Activated naive CD8-positive, alpha-beta T cell (primary cell): Measurements from ENCODE around the gene TMEM250.
A peak's percentile ranks its signal among the peaks of the same experiment; 100 is the strongest.

Experiments used
- H3K27ac Mint-ChIP-seq: one replicate; pipeline ENCODE4 v1.8.0; 2021; ENCODE audit warnings: mixed read lengths
- H3K27me3 Mint-ChIP-seq: one replicate; pipeline ENCODE4 v1.8.0; 2021; ENCODE audit warnings: mixed read lengths
- H3K36me3 Mint-ChIP-seq: one replicate; pipeline ENCODE4 v1.8.0; 2021; ENCODE audit warnings: mixed read lengths
- H3K4me1 Mint-ChIP-seq: one replicate; pipeline ENCODE4 v1.8.0; 2021; ENCODE audit warnings: low read depth, mixed read lengths
- H3K4me3 Mint-ChIP-seq: one replicate; pipeline ENCODE4 v1.8.0; 2021; ENCODE audit warnings: mild to moderate bottlenecking, mixed read lengths
- H3K9me3 Mint-ChIP-seq: one replicate; pipeline ENCODE4 v1.8.0; 2021; ENCODE audit warnings: low read depth, mixed read lengths

The TMEM250 gene

DNA sequence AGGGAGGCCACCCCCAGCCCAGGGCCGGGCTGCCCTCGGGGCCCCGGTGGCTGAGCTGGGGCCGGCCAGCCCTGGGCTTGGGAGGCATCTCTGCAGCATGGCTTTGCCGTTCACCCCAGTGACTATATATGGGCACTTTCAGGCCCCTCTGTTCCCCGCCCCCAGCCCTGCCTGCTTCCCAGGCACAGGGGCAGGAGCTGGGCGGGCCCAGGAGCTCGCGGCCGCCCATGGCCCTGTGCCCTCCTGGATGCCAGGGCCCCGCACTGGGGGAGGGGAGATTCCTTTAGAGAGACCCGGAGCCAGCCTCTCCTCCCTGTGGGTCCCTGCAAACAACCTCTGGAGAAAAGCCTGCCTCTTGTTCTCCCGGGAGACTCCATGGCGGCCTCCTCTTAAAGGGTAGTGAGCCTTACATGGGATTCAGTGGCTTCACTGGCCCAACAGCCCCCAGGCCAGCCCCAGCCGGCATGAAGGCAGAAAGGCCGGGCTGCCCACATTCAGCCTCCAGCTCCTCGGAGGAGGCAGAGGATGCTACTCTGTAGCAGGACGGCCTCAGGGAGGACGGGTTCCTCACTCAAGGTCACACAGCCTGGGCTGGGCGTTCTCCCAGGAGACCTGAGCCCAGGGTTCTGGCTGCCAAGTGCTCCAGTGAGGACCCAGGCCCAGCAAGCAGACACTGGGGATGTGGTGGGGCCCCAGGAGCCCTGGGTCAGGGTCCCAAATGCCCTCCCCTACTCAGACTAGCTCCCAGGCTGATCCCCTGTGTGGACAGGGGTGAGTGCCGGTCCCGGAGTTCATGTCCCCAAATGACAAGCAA, 27.7 kb downstream of the TMEM250 start:
- Mint-ChIP-seq H3K27ac (no peak overlapping the region), H3K36me3 (no peaks in the 10 kb centered on the region), H3K9me3 (no peaks in the 10 kb centered on the region), H3K4me3 (no peak overlapping the region), H3K4me1 (peaks cover 9% of the 10 kb centered on the region), H3K27me3 (no peaks in the 10 kb centered on the region)

GRCh38 chr9:136090056-136090735, 28.5 kb downstream of the TMEM250 start:
- Mint-ChIP-seq H3K9me3 (no peaks in the 10 kb centered on the region), H3K27me3 (no peaks in the 10 kb centered on the region), H3K36me3 (no peaks in the 10 kb centered on the region), H3K4me3 (no peak overlapping the region), H3K4me1 (peaks cover 9% of the 10 kb centered on the region), H3K27ac (no peak overlapping the region)

GRCh38 chr9:136089697-136090045, 29.0 kb downstream of the TMEM250 start:
- Mint-ChIP-seq H3K9me3 (no peaks in the 10 kb centered on the region), H3K4me1 (peaks cover 10% of the 10 kb centered on the region), H3K4me3 (no peak overlapping the region), H3K36me3 (no peaks in the 10 kb centered on the region), H3K27me3 (no peaks in the 10 kb centered on the region), H3K27ac (no peak overlapping the region)

DNA sequence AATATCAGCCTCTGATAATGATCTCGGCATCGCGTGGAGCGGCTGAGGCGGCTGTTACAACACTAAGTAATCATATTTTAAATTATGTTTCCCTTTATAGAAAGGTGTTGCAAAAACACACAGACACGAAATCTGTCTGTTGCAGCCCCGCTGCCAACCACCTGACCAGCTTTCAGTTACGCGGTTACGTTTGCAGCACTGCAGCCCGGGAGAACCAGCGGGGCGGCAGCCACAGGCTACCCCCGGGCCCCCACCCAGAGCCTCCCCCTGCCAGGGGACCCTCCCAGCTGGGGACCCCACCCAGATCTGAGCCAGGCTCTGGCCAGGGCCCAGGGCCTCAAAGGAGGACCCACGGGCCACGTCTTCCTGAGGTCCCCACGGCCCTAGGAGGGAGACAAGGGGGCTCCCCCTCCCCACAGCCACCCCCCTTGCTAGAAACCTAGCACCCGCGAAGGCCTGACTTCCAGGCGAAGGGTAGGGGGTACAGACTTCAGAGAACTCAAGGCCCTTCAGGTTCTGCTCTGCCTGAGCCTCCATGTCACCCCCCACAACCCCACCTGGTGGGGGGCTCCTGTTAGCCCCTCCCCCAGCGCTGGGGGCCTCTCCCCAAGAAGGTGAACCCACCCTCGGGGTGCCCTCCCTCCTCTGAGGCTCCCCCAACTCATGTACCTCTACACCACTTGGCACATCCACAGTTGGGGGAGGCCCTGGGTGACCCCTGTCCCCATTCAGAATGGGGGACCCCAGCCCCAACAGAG, 29.6 kb downstream of the TMEM250 start:
- no peak overlapping the region for H3K4me3 Mint-ChIP-seq
- no peaks in the 10 kb centered on the region for H3K36me3 Mint-ChIP-seq
- peaks cover 11% of the 10 kb centered on the region for H3K4me1 Mint-ChIP-seq

GRCh38 chr9:136088481-136088938, 30.2 kb downstream of the TMEM250 start:
- no peaks in the 10 kb centered on the region for H3K27me3 Mint-ChIP-seq
- no peak overlapping the region for H3K4me3 Mint-ChIP-seq
- H3K36me3 Mint-ChIP-seq: no peaks in the 10 kb centered on the region
- no peaks in the 10 kb centered on the region for H3K9me3 Mint-ChIP-seq
- peaks cover 11% of the 10 kb centered on the region for H3K4me1 Mint-ChIP-seq
- H3K27ac Mint-ChIP-seq: no peak overlapping the region

More for the DNA sequence above, 29.6 kb downstream of the TMEM250 start:
- H3K27me3 Mint-ChIP-seq: no peaks in the 10 kb centered on the region
- H3K27ac Mint-ChIP-seq: no peak overlapping the region
- no peaks in the 10 kb centered on the region for H3K9me3 Mint-ChIP-seq

- no peak overlapping the region for H3K27ac Mint-ChIP-seq
- no peaks in the 10 kb centered on the region for H3K27me3 Mint-ChIP-seq
- H3K9me3 Mint-ChIP-seq: no peaks in the 10 kb centered on the region
- no peak overlapping the region for H3K4me3 Mint-ChIP-seq
- H3K36me3 Mint-ChIP-seq: no peaks in the 10 kb centered on the region
- H3K4me1 Mint-ChIP-seq: peaks cover 9% of the 10 kb centered on the region
These were observed 30.8 kb downstream of the TMEM250 start for GRCh38 chr9:136087741-136088480.

DNA sequence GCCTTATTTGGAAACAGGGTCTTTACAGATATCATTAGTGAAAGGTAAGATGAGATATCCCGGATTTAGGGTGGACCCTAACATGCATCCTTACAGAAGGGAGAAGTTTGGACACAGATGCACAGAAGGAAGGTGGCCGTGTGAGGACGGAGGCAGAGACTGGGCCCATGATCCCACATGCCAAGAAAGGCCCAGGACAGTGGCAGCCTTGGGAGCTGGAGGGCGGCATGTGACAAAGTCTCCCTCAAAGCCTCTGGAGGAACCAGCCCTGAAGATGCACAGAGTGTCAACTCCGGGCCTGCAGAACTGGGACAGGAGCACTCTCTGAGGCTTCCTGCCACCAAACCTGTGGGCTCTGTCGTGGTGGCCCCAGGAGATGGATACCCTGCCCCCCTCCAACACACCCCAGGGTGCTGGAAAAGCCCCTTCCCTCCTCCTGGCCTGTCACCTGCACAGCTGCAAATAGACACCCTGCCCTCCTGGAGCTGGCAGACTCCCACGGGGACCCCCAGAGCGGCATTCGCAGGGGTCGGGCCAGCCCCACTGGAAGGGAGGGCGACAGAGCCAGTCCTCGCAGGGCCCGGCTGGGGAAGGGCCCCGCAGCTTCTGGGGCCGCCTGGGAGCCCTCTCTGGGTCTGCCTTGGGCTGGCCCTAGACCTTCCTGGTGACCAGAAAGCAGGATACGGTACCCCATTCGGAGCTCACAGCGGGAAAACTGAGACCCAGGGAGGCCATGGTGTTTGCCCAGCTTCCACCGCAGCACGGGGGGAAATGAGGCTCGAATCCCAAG, 31.5 kb downstream of the TMEM250 start:
- Mint-ChIP-seq H3K27me3 (no peaks in the 10 kb centered on the region), H3K36me3 (no peaks in the 10 kb centered on the region), H3K9me3 (no peaks in the 10 kb centered on the region), H3K4me3 (no peak overlapping the region), H3K4me1 (peaks cover 10% of the 10 kb centered on the region), H3K27ac (no peak overlapping the region)

DNA sequence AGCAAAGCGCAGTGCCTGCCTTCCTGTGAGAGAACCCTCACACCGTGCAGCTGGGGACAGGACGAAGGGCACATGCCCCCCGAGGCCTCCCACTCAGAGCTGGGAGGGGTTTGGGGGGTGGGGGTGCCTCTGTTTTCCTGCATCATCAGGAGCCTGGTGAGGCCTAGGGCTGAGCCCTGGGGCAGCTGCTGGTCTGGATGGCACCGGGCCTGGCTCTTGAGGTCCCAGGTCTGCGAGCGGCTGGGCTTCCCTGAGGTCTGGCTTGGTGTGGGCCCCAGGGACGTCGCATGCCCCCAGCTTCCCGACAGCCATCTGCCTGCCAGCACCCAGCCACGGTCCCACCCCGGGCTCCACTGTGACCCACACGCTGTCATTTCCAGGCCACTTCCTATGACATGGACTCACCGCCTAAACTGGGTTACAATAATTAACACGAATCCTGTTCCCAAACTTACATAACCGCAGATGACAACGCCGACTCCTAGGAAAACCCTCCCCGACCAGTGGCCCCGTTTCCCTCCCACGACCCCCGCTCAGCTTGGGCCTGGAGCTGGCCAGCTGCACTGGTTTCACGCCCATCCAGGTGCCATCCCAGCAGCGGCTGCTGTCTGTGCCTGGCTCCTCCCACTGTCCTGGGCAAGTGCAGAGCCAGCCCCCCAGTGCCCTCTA, 32.3 kb downstream of the TMEM250 start:
- Mint-ChIP-seq H3K4me1 (peaks cover 10% of the 10 kb centered on the region), H3K9me3 (no peaks in the 10 kb centered on the region), H3K27me3 (no peaks in the 10 kb centered on the region), H3K27ac (no peak overlapping the region), H3K4me3 (no peak overlapping the region), H3K36me3 (no peaks in the 10 kb centered on the region)

DNA sequence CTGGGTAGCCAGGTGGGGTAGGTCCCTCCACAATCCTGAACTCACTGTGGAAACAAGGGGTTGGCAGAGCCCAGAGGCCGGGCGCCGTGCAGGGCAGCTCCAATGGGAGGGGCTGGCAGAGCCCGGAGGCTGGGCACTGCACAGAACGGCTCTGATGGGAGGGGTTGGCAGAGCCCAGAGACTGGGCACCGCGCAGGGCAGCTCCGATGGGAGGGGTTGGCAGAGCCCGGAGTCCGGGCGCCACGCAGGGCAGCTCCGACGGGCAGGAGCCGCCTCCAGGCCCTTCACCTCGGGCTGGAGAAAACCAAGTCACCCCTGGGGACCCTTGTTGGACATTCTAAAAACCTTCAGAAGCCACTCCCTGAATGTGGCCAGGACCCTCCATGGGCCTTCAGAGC, 32.9 kb downstream of the TMEM250 start:
- Mint-ChIP-seq H3K27me3 (no peaks in the 10 kb centered on the region), H3K4me3 (no peak overlapping the region), H3K4me1 (peaks cover 10% of the 10 kb centered on the region), H3K9me3 (no peaks in the 10 kb centered on the region), H3K27ac (no peak overlapping the region), H3K36me3 (no peaks in the 10 kb centered on the region)

- Mint-ChIP-seq H3K27ac (peak overlapping the region; percentile 34), H3K9me3 (no peaks in the 10 kb centered on the region), H3K27me3 (no peaks in the 10 kb centered on the region), H3K4me1 (peaks cover 5% of the 10 kb centered on the region), H3K4me3 (no peak overlapping the region), H3K36me3 (no peaks in the 10 kb centered on the region)
These were observed 34.4 kb downstream of the TMEM250 start for GRCh38 chr9:136084063-136084944.

- no peaks in the 10 kb centered on the region for H3K9me3 Mint-ChIP-seq
- H3K4me3 Mint-ChIP-seq: no peak overlapping the region
- H3K4me1 Mint-ChIP-seq: peaks cover 5% of the 10 kb centered on the region
- H3K27me3 Mint-ChIP-seq: no peaks in the 10 kb centered on the region
- no peak overlapping the region for H3K27ac Mint-ChIP-seq
- no peaks in the 10 kb centered on the region for H3K36me3 Mint-ChIP-seq
These were observed 35.1 kb downstream of the TMEM250 start for GRCh38 chr9:136083558-136084062.

DNA sequence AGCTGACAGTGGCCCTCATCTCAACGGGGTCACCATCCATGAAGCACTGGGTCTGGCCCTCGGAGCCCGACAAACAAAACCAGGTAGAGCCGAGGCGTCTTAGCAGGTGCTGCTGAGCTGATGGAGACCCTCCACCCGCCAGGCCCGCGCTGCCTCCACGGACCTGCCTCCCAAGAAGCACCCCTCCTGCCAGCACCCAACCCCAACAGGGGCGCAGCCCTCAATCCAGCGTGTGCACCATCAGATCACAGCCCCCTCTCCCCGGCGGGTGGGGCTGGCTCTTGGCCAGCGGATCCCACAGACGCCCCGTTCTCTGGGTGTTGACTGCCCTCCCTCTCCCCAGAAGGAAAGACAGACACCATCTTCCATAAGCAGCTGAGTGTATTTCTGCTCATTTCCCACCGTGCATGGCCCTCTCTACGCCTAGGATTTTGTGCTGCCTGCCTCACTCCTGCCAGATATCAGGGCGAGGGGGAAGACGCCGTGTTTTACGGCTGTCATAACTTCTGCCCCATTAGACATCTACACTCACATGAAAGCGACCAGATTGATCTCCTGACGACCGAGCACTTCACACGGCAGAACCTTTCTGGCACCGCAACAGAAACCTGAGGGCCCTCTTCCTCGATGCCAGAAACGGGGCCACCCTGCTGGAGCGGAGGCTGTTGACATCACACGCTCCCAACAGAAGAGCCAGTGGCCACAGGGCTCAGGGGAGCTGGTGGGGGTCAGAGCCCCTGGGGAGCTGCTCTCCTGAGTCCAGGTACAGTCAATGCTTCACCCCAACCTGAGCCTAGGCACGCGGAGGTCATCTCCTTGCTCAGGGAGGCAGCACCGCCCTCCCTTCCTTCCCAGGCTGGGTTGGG, 35.9 kb downstream of the TMEM250 start:
- no peak overlapping the region for H3K27ac Mint-ChIP-seq
- peaks cover 5% of the 10 kb centered on the region for H3K4me1 Mint-ChIP-seq

More for the DNA sequence above, 35.9 kb downstream of the TMEM250 start:
- Mint-ChIP-seq H3K9me3 (no peaks in the 10 kb centered on the region), H3K27me3 (no peaks in the 10 kb centered on the region), H3K4me3 (no peak overlapping the region), H3K36me3 (no peaks in the 10 kb centered on the region)
